Suprapubic skin (tissue), 4 donors: ENCODE measurements around the gene NPAS3. TPM values are rescaled to one million over a fixed set of nuclear protein-coding genes. Genes with fewer than 3 reads are reported as not detected.

Experiments
- DNase-seq, 2 donors: peaks; one replicate each; pipeline ENCODE4 v3.0.0-alpha.2; 2019; ENCODE audit warnings: low spot score in 2 of 2
- H3K27ac ChIP-seq: fragments of 200-600 bp; sonication (generic); one replicate; pipeline ENCODE4 v1.5.1; 2019
- H3K27me3 ChIP-seq: fragments of 200-600 bp; sonication (generic); one replicate; pipeline ENCODE4 v1.5.1; 2019
- H3K36me3 ChIP-seq: fragments of 200-600 bp; sonication (generic); one replicate; pipeline ENCODE4 v1.5.1; 2019
- H3K4me1 ChIP-seq: fragments of 200-600 bp; sonication (generic); one replicate; pipeline ENCODE4 v1.5.1; 2019
- H3K4me3 ChIP-seq: fragments of 200-600 bp; sonication (generic); one replicate; pipeline ENCODE4 v1.5.1; 2019; ENCODE audit warnings: mild to moderate bottlenecking
- H3K9me3 ChIP-seq: fragments of 200-600 bp; sonication (generic); one replicate; pipeline ENCODE4 v1.5.1; 2019
- EP300 ChIP-seq: sonication (generic); formaldehyde crosslinking; IDR thresholded peaks from one replicate; pipeline ENCODE4 v1.6.1; 2017; ENCODE audit warnings: antibody characterized with exemption
- POLR2A ChIP-seq, 2 donors: fragments of 450-650 bp; IDR thresholded peaks; one replicate each; pipeline ENCODE4 v1.6.1; 2017; ENCODE audit warnings: antibody characterized with exemption in 2 of 2, mild to moderate bottlenecking in 2 of 2, moderate library complexity in 2 of 2
- POLR2AphosphoS5 ChIP-seq, 3 donors: sonication (generic); formaldehyde crosslinking; IDR thresholded peaks; one replicate each; pipeline ENCODE4 v1.6.1; 2017; ENCODE audit warnings: antibody characterized with exemption in 3 of 3
- WGBS: methylation state at CpG from one replicate; pipeline ENCODE4 v1.1.5; 2018; 5-methylcytosine and 5-hydroxymethylcytosine counted together
- total RNA-seq, 4 donors: library from RNA; depleted of rRNA; stranded (reverse); fragments of >200 nt; gene quantifications; one replicate each; pipeline ENCODE4 v1.1.0, GENCODE V29; 2016
- TF ChIP-seq, protein P1 (sequence below), 2 donors: fragments of 200-600 bp in 1 of 2; fragments of 450-650 bp in 1 of 2; sonication (generic) in 1 of 2; IDR thresholded peaks; one replicate each; pipeline ENCODE4 v1.5.1; 2016 to 2019; ENCODE audit warnings: antibody characterized with exemption in 2 of 2, mild to moderate bottlenecking in 1 of 2, moderate library complexity in 1 of 2

The NPAS3 gene
- total RNA-seq, 4 donors from 2014 or later = 0.17 to 0.45 (median 0.29) TPM; not detected in 1

DNA sequence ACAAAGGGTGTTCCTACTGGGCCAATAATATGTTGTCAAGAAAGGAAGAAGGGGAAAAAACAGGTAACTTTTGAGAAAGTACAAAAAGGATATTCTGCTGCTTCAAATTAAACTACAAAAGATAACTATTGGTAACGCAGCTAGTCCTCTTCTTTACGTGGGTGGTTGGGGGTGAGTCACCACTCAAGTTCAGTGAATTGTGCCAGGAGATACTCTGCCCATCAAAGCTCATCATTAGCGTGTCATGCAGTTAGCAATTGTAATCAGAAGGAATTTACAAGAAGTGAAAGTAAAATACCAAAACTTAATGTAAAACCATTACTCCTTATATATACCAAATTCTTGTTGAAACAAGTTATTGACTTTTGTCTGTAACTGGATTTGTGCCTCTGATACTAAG, 342.0 kb downstream of the NPAS3 start:
- H3K27ac ChIP-seq = no peak overlapping the region
- H3K27me3 ChIP-seq = no peaks in the 10 kb centered on the region
- 24% methylated on average over 3 of the region's 3 CpGs for WGBS
- TF ChIP-seq POLR2A (IDR thresholded peaks at IDR 0.05) (no peak), POLR2AphosphoS5 (IDR thresholded peaks at IDR 0.05) (no peak), EP300 (no peak)
- TF ChIP-seq, protein P1, sequence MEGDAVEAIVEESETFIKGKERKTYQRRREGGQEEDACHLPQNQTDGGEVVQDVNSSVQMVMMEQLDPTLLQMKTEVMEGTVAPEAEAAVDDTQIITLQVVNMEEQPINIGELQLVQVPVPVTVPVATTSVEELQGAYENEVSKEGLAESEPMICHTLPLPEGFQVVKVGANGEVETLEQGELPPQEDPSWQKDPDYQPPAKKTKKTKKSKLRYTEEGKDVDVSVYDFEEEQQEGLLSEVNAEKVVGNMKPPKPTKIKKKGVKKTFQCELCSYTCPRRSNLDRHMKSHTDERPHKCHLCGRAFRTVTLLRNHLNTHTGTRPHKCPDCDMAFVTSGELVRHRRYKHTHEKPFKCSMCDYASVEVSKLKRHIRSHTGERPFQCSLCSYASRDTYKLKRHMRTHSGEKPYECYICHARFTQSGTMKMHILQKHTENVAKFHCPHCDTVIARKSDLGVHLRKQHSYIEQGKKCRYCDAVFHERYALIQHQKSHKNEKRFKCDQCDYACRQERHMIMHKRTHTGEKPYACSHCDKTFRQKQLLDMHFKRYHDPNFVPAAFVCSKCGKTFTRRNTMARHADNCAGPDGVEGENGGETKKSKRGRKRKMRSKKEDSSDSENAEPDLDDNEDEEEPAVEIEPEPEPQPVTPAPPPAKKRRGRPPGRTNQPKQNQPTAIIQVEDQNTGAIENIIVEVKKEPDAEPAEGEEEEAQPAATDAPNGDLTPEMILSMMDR (IDR thresholded peaks at IDR 0.05) = no peak
- H3K36me3 ChIP-seq = no peaks in the 10 kb centered on the region
- H3K9me3 ChIP-seq = no peaks in the 10 kb centered on the region
- DNase-seq = no peak
- no peak overlapping the region for H3K4me3 ChIP-seq
- no peaks in the 10 kb centered on the region for H3K4me1 ChIP-seq

DNA sequence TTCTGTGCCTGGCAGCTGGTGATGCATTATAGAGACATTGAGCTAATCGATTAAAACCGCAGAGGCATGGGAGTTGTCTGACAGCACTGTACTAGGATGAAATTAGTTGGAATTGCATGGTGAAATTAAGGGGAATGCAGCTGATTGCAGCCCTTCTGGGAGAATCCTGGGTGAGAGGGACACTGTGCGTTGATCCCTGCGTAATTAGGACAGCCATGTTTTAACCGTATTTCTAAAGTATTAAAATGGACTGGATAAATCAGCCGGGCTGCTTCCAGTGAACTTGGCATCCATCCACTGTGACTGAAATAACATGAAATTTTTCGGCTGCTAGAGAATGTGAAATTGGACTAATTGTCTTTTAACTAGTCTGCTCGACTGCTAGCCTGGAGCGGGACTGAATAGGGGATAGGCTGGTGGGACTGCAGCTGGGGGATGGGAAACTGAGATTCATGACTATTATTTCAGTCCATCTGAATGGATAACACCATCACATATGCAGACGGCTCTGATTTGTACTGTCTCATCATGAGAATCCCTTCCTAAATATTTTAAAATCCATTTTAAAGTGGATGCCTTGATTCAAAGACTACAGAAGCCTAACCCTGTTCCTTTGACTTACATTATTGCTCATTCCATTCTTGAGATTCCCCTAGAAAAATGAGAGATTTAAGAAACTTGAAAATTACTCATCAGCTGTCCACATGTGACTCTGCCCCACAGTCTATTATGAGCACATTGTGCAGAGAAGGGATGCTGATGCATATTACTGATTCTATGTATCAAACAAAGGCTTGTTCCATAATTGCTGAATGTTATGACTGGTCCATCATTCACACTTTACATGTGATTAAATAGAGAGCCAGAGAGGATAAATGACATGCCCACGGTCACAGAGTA, 343.9 kb downstream of the NPAS3 start:
- Histone ChIP-seq H3K9me3 (no peaks in the 10 kb centered on the region), H3K27me3 (no peaks in the 10 kb centered on the region), H3K4me3 (no peak overlapping the region), H3K27ac (no peak overlapping the region), H3K4me1 (no peaks in the 10 kb centered on the region), H3K36me3 (no peaks in the 10 kb centered on the region)
- no peak for DNase-seq
- TF ChIP-seq POLR2AphosphoS5 (IDR thresholded peaks at IDR 0.05) (no peak), POLR2A (IDR thresholded peaks at IDR 0.05) (no peak), EP300 (no peak)
- TF ChIP-seq, protein P1 (IDR thresholded peaks at IDR 0.05) = no peak
- 56% methylated on average over 11 of the region's 11 CpGs for WGBS

DNA sequence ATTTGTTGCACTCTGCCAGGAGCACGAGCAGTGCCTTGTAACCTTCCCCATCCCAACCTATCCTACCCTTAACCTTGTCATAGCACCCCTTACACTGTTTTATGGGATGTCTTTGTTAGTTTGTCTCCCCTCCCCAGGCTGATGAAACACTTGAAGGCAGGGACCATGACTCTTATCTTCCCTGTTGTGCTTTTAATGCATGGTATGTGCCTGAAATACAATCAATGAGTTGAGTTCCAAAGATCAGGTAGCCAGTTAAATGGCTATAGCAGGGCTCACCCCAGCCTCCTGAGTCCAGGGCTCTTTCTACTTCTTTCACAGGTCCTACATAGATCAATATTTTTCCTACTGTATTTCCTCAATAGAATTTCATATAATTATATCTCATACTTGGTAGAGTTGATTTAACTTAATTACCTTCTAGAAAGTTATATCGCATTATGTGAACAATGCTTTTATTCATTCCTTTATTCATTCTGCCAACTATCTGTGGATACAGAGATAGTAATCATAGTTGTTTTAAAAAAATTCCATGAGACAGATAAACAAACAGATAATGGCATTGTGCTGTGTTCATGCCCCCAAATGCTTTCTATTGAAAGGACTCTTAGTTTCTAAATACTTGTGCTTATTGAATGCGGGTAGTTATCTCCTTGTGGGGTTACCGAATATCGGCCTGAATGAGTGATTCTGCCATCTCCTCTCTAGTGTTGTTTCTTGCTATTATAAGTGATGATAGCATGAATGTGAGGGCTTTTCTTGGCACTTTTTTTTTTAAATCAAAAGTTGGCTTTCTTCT, 347.4 kb downstream of the NPAS3 start:
- 87% methylated on average over 5 of the region's 5 CpGs for WGBS
- H3K27me3 ChIP-seq = no peaks in the 10 kb centered on the region

DNA sequence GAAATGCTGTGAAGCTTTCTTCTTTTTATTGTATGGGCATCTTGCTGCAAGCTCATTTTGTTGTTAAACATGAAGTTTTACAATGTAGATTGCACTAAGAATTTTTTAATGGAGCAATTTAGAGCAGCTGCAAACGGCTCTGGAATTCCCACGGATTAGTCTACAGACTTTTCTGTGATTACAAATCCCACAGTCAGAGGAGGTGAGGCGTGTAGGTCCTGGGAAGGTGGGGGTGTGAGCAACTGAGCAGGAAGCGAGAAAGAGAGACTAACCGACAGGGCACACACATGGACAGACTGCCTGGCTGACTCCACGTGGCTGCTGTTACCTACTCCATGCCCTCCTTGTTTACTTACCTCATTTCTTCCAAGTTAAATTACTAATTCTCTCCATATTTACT, 348.5 kb downstream of the NPAS3 start:
- no peaks in the 10 kb centered on the region for H3K4me1 ChIP-seq
- no peaks in the 10 kb centered on the region for H3K27me3 ChIP-seq
- no peak for TF ChIP-seq POLR2A (IDR thresholded peaks at IDR 0.05)
- TF ChIP-seq POLR2AphosphoS5 (IDR thresholded peaks at IDR 0.05) = no peak
- no peak for TF ChIP-seq EP300
- TF ChIP-seq, protein P1 (IDR thresholded peaks at IDR 0.05) = no peak
- no peaks in the 10 kb centered on the region for H3K36me3 ChIP-seq
- 58% methylated on average over 6 of the region's 6 CpGs for WGBS
- H3K27ac ChIP-seq = no peak overlapping the region
- no peak overlapping the region for H3K4me3 ChIP-seq
- DNase-seq = no peak
- no peaks in the 10 kb centered on the region for H3K9me3 ChIP-seq

More for the DNA sequence above, 347.4 kb downstream of the NPAS3 start:
- no peak for DNase-seq
- Histone ChIP-seq H3K36me3 (no peaks in the 10 kb centered on the region), H3K4me1 (no peaks in the 10 kb centered on the region), H3K9me3 (no peaks in the 10 kb centered on the region), H3K27ac (no peak overlapping the region), H3K4me3 (no peak overlapping the region)
- TF ChIP-seq POLR2A (IDR thresholded peaks at IDR 0.05) (no peak), POLR2AphosphoS5 (IDR thresholded peaks at IDR 0.05) (no peak), EP300 (no peak)
- TF ChIP-seq, protein P1 (IDR thresholded peaks at IDR 0.05) = no peak

DNA sequence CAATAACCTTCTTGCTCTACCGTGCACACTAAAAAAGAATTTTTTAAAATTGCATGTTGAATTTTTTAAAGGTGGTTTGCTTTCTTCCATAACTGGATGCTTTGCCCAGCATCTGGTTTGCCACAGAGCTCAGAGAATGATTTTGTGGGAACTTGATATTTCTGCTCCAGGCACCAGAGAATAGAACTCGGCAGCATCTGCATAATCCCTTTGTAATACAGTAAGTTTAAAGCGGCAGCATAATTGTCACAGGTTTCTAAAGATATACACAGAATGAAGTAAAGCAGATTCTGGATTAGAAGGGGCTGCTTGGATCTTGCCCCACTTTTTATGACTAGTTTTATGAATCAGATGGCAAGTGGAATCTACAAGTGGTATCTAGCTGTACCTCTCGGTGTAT, 352.0 kb downstream of the NPAS3 start:
- no peak overlapping the region for H3K4me3 ChIP-seq
- no peaks in the 10 kb centered on the region for H3K36me3 ChIP-seq
- no peak overlapping the region for H3K27ac ChIP-seq
- no peaks in the 10 kb centered on the region for H3K4me1 ChIP-seq
- WGBS = 61% methylated on average over 4 of the region's 4 CpGs
- H3K27me3 ChIP-seq = no peaks in the 10 kb centered on the region
- DNase-seq = no peak
- TF ChIP-seq POLR2A (IDR thresholded peaks at IDR 0.05) (no peak), EP300 (no peak), POLR2AphosphoS5 (IDR thresholded peaks at IDR 0.05) (no peak)
- TF ChIP-seq, protein P1 (IDR thresholded peaks at IDR 0.05) = no peak
- H3K9me3 ChIP-seq = no peaks in the 10 kb centered on the region
